ENCODE data around the gene S100A2. TPM values are rescaled to one million over a fixed set of nuclear protein-coding genes. Genes with fewer than 3 reads are reported as not detected.
"Not testable (repeated sequence)": the region's sequence is repeated elsewhere in the genome, so short reads cannot be mapped to it uniquely, and the experiment has no call there.

Gene S100A2
- total RNA-seq, 2 experiments from 2014 or later, result 0.50 TPM; not detected in 1

DNA sequence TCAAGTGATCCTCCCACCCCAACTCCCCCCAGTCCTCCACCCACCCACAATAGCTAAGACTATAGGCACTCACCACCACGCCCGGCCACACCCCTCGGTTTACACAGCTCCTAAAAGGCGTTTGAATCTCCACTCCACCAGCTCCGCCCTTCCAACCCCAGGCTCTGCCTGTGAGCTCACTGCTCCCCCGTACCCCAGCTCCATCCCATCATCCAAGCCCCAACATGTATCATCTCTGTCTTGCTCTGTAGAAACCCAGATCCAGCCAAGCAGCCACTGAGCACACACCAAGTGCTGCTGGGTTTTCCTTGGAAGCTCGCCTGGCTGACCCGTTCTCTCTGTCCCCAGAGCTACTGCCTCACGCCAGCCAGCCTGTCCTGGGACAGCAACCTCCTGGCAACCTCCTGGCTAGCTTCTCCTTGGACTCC, 12.0 kb upstream of the S100A2 start:
- no peaks in the 10 kb centered on the region for H3K36me3 Mint-ChIP-seq (ENCODE audit: low read depth)
- ATAC-seq (no peak), DNase-seq (no peak)
- CTCF ChIA-PET, result interaction anchor here (0.6 to 2.8 kb wide), 10 partner anchors 10 to 225 kb away, joined by 3 to 14 read pairs (median 4); partner anchors contain the start of genes S100A13 and S100A14
- peaks cover 20% of the 10 kb centered on the region for H3K27me3 Mint-ChIP-seq
- H3K4me3 Mint-ChIP-seq, result no peak overlapping the region
- intact Hi-C loops (cut with micrococcal nuclease), result no loop called here
- no peaks in the 10 kb centered on the region for H3K9me3 Mint-ChIP-seq
- TF ChIP-seq, protein P1, sequence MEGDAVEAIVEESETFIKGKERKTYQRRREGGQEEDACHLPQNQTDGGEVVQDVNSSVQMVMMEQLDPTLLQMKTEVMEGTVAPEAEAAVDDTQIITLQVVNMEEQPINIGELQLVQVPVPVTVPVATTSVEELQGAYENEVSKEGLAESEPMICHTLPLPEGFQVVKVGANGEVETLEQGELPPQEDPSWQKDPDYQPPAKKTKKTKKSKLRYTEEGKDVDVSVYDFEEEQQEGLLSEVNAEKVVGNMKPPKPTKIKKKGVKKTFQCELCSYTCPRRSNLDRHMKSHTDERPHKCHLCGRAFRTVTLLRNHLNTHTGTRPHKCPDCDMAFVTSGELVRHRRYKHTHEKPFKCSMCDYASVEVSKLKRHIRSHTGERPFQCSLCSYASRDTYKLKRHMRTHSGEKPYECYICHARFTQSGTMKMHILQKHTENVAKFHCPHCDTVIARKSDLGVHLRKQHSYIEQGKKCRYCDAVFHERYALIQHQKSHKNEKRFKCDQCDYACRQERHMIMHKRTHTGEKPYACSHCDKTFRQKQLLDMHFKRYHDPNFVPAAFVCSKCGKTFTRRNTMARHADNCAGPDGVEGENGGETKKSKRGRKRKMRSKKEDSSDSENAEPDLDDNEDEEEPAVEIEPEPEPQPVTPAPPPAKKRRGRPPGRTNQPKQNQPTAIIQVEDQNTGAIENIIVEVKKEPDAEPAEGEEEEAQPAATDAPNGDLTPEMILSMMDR (IDR thresholded peaks at IDR 0.05), result no peak
- no peak overlapping the region for H3K27ac Mint-ChIP-seq
- POLR2A ChIA-PET, result interaction anchor here (0.9 kb wide), 1 partner anchor 104 kb away, joined by 3 read pairs; no protein-coding TSS in a partner anchor
- H3K4me1 Mint-ChIP-seq (ENCODE audit: low read depth), result peaks cover 8% of the 10 kb centered on the region

DNA sequence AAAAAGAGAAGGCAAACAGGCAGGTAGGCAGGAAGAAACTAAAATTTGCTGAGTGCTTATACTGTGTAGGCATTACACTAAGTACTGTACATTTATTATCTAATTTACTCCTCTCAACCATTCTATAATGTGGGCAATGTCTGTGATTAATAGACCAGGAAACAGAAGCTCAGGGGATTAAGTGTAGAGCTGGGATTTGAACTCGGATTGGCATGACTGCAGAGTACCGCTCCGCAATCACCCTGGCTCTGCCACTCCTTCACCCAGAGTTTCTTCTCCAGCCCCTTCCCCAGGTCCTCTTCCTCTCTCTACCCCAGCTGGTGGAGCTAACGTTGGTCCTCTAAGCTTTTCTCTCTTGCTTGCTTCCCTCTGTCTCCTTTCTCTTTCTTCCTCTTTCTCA, 11.5 kb upstream of the S100A2 start:
- ATAC-seq (no peak), DNase-seq (no peak)
- H3K4me1 Mint-ChIP-seq (ENCODE audit: low read depth), result peaks cover 12% of the 10 kb centered on the region
- no peak overlapping the region for H3K27ac Mint-ChIP-seq
- POLR2A ChIA-PET, result interaction anchor here (0.9 kb wide), 1 partner anchor 104 kb away, joined by 3 read pairs; no protein-coding TSS in a partner anchor
- H3K9me3 Mint-ChIP-seq, result no peaks in the 10 kb centered on the region
- intact Hi-C loops (cut with micrococcal nuclease), result no loop called here
- TF ChIP-seq, protein P1 (IDR thresholded peaks at IDR 0.05), result no peak
- peaks cover 20% of the 10 kb centered on the region for H3K27me3 Mint-ChIP-seq
- no peaks in the 10 kb centered on the region for H3K36me3 Mint-ChIP-seq (ENCODE audit: low read depth)
- CTCF ChIA-PET, result interaction anchor here (0.6 to 2.8 kb wide), 9 partner anchors 9 to 224 kb away, joined by 3 to 14 read pairs (median 4); partner anchors contain the start of genes S100A13 and S100A14
- no peak overlapping the region for H3K4me3 Mint-ChIP-seq

DNA sequence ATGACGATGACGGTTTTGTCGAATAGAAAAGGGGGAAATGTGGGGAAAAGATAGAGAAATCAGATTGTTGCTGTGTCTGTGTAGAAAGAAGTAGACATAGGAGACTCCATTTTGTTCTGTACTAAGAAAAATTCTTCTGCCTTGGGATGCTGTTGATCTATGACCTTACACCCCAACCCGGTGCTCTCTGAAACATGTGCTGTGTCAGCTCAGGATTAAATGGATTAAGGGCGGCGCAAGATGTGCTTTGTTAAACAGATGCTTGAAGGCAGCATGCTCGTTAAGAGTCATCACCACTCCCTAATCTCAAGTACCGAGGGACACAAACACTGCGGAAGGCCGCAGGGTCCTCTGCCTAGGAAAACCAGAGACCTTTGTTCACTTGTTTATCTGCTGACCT, 9.9 kb upstream of the S100A2 start:
- H3K9me3 Mint-ChIP-seq; DNase-seq; ATAC-seq; H3K4me3 Mint-ChIP-seq; intact Hi-C loops (cut with micrococcal nuclease); H3K27ac Mint-ChIP-seq; H3K36me3 Mint-ChIP-seq (ENCODE audit: low read depth): not testable (repeated sequence)
- ChIA-PET POLR2A (interaction anchor here (1.3 kb wide), 1 partner anchor 23 kb away, joined by 3 read pairs; no protein-coding TSS in a partner anchor), CTCF (interaction anchor here (0.9 to 1.5 kb wide), 2 partner anchors 65 to 81 kb away, joined by 3 to 9 read pairs; no protein-coding TSS in a partner anchor)
- H3K4me1 Mint-ChIP-seq (ENCODE audit: low read depth), result peaks cover 19% of the 10 kb centered on the region
- H3K27me3 Mint-ChIP-seq, result peaks cover 20% of the 10 kb centered on the region

DNA sequence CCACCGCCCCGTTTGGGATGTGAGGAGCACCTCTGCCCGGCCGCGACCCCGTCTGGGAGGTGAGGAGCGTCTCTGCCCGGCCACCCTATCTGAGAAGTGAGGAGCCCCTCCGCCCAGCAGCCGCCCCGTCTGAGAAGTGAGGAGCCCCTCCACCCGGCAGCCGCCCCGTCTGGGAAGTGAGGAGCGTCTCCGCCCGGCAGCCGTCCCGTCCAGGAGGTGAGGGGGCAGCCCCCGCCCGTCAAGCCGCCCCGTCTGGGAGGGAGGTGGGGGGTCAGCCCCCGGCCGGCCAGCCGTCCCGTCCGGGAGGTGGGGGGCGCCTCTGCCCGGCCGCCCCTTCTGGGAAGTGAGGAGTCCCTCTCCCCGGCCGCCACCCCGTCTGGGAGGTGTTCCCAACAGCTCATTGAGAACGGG, 9.4 kb upstream of the S100A2 start:
- POLR2A ChIA-PET; H3K4me3 Mint-ChIP-seq; H3K9me3 Mint-ChIP-seq; ATAC-seq; DNase-seq; H3K27ac Mint-ChIP-seq; intact Hi-C loops (cut with micrococcal nuclease); H3K36me3 Mint-ChIP-seq (ENCODE audit: low read depth): not testable (repeated sequence)
- CTCF ChIA-PET, result interaction anchor here (1.5 to 7.7 kb wide), 2 partner anchors 42 to 65 kb away, joined by 9 to 191 read pairs; partner anchors contain the start of gene S100A6
- peaks cover 19% of the 10 kb centered on the region for H3K4me1 Mint-ChIP-seq (ENCODE audit: low read depth)
- H3K27me3 Mint-ChIP-seq, result peaks cover 20% of the 10 kb centered on the region

DNA sequence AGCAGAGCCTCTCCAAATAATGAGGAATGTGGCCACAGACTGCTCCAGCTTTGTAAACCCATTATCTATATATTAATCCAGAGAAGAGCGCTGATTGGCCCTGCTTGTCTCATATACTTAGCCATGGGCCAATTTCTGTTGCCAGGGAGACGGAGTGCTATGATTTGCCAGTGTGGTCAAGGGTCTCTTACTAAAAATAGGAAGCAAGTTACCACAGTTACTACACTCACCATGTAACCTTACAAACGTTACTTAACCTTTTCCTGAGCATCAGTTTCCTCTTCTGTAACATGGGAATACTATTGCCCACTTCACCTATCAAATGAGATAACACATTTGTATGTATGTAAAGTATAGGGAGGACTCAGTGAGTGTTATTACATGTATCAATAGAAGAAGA, 7.7 kb upstream of the S100A2 start:
- H3K27ac Mint-ChIP-seq, result peak overlapping the region; percentile 69
- TF ChIP-seq, protein P1 (IDR thresholded peaks at IDR 0.05), result no peak
- POLR2A ChIA-PET, result interaction anchor here (0.8 to 6.3 kb wide), 6 partner anchors 8 to 72 kb away, joined by 3 to 80 read pairs (median 3); partner anchors contain the start of gene S100A6

DNA sequence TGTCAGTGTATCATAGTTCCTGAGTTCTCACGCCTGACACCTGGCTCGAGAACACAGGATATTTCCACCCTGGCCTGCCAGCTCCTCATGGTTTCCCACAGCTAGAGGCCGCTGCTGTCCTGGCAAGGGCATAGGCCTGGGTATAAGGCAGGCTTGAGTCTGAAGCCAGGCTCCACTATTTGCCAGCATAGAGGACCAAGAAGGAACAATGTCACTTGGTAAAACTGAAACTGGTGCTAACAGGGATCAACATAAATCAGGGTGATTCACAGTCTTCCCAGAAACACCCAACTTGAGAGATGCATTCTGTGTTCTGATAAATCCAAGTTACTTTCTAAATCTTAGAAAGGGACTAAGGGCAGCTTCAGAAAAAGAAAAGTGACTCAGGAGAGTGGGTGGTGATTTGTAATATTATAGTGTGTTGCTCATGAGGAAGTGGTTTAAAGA, 6.9 kb upstream of the S100A2 start:
- H3K9me3 Mint-ChIP-seq, result no peaks in the 10 kb centered on the region
- DNase-seq (peak; percentile 78), ATAC-seq (peak; percentile 79)
- TF ChIP-seq, protein P1 (IDR thresholded peaks at IDR 0.05), result peak; percentile 67
- peaks cover 34% of the 10 kb centered on the region for H3K4me1 Mint-ChIP-seq (ENCODE audit: low read depth)
- ChIA-PET CTCF (interaction anchor here (0.7 to 7.7 kb wide), 33 partner anchors 9 to 156 kb away, joined by 3 to 191 read pairs (median 5); partner anchors contain the start of genes CHTOP, NPR1, S100A1 and S100A13), POLR2A (interaction anchor here (0.6 to 6.3 kb wide), 13 partner anchors 9 to 1508 kb away, joined by 3 to 80 read pairs (median 3); partner anchors contain the start of gene S100A6)
- peaks cover 8% of the 10 kb centered on the region for H3K27me3 Mint-ChIP-seq
- peak overlapping the region; percentile 69 for H3K27ac Mint-ChIP-seq
- H3K36me3 Mint-ChIP-seq (ENCODE audit: low read depth), result no peaks in the 10 kb centered on the region
- no peak overlapping the region for H3K4me3 Mint-ChIP-seq
- intact Hi-C loops (cut with micrococcal nuclease), result no loop called here

More for the DNA sequence above, 7.7 kb upstream of the S100A2 start:
- intact Hi-C loops (cut with micrococcal nuclease), result no loop called here
- Mint-ChIP-seq H3K27me3 (peaks cover 16% of the 10 kb centered on the region), H3K4me3 (no peak overlapping the region), H3K4me1 (ENCODE audit: low read depth) (peaks cover 27% of the 10 kb centered on the region), H3K9me3 (no peaks in the 10 kb centered on the region), H3K36me3 (ENCODE audit: low read depth) (no peaks in the 10 kb centered on the region)
- ATAC-seq (no peak), DNase-seq (no peak)
- CTCF ChIA-PET, result interaction anchor here (0.7 to 7.7 kb wide), 19 partner anchors 9 to 99 kb away, joined by 3 to 191 read pairs (median 5); partner anchors contain the start of genes CHTOP, S100A1, S100A13 and S100A6

All from activated CD8-positive, alpha-beta T cell treated with anti-CD3 and anti-CD28 coated beads for 36 hours (primary cell).